ENCODE data around the gene CALM1. TPM values are rescaled to one million over a fixed set of nuclear protein-coding genes. Genes with fewer than 3 reads are reported as not detected.

The CALM1 gene
- total RNA-seq, 2 donors from 2014 or later, result 237 to 287 TPM

- TF ChIP-seq POLR2A (IDR thresholded peaks at IDR 0.05) (no peak), POLR2AphosphoS5 (IDR thresholded peaks at IDR 0.05) (no peak)
- TF ChIP-seq, protein P1, sequence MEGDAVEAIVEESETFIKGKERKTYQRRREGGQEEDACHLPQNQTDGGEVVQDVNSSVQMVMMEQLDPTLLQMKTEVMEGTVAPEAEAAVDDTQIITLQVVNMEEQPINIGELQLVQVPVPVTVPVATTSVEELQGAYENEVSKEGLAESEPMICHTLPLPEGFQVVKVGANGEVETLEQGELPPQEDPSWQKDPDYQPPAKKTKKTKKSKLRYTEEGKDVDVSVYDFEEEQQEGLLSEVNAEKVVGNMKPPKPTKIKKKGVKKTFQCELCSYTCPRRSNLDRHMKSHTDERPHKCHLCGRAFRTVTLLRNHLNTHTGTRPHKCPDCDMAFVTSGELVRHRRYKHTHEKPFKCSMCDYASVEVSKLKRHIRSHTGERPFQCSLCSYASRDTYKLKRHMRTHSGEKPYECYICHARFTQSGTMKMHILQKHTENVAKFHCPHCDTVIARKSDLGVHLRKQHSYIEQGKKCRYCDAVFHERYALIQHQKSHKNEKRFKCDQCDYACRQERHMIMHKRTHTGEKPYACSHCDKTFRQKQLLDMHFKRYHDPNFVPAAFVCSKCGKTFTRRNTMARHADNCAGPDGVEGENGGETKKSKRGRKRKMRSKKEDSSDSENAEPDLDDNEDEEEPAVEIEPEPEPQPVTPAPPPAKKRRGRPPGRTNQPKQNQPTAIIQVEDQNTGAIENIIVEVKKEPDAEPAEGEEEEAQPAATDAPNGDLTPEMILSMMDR (IDR thresholded peaks at IDR 0.05), result no peak
- intact Hi-C loops (cut with DNase I), result no loop called here
Measured at GRCh38 chr14:90457186-90457585, 60.4 kb downstream of the CALM1 start.

More at GRCh38 chr14:90457186-90457585, 60.4 kb downstream of the CALM1 start:
- no peaks in the 10 kb centered on the region for H3K4me1 ChIP-seq (replicated peaks)
- no peaks in the 10 kb centered on the region for H3K36me3 ChIP-seq
- no peaks in the 10 kb centered on the region for H3K9me3 ChIP-seq
- H3K4me3 ChIP-seq, result no peak overlapping the region
- no peaks in the 10 kb centered on the region for H3K27me3 ChIP-seq (replicated peaks; ENCODE audit: insufficient read depth)
- WGBS, result 68% methylated on average over 4 of the region's 4 CpGs
- DNase-seq (ENCODE audit: low spot score), result no peak
- no peak overlapping the region for H3K27ac ChIP-seq

Other genes starting within 250 kb of the CALM1 start
- gene PSMC1, start 140.5 kb upstream of the CALM1 start, total RNA-seq, result 10 to 100 TPM; 77.4 to 94.3 TPM
- 10 to 100 TPM; 18.8 to 21.5 TPM for gene NRDE2, start 65.1 kb upstream of the CALM1 start, total RNA-seq

Data from prostate gland (tissue), 2 donors.